Activated CD4-positive, alpha-beta T cell treated with anti-CD3 and anti-CD28 coated beads, Interleukin-2, amount 50 U/mL, for 1 hour (primary cell): ENCODE measurements around the gene PLEKHO2.

Experiments used
- DNase-seq: peaks from one replicate; pipeline ENCODE4 v3.0.0-alpha.2; 2020

The PLEKHO2 gene

GRCh38 chr15:64858021-64858575, 16.4 kb downstream of the PLEKHO2 start:
- DNase-seq: no peak

- no peak for DNase-seq
Measured at GRCh38 chr15:64859226-64859625, 17.5 kb downstream of the PLEKHO2 start.

GRCh38 chr15:64861331-64861730, 19.6 kb downstream of the PLEKHO2 start:
- no peak for DNase-seq

GRCh38 chr15:64861960-64862359, 20.2 kb downstream of the PLEKHO2 start:
- no peak for DNase-seq

GRCh38 chr15:64862408-64862807, 20.7 kb downstream of the PLEKHO2 start:
- DNase-seq: no peak

GRCh38 chr15:64864068-64864467, 22.4 kb downstream of the PLEKHO2 start:
- no peak for DNase-seq

- no peak for DNase-seq
Measured at GRCh38 chr15:64865126-64865997, 23.6 kb downstream of the PLEKHO2 start.

- no peak for DNase-seq
Measured at GRCh38 chr15:64865998-64866520, 24.3 kb downstream of the PLEKHO2 start.

- no peak for DNase-seq
Measured at GRCh38 chr15:64869501-64869900, 27.8 kb downstream of the PLEKHO2 start.

- no peak for DNase-seq
Measured at GRCh38 chr15:64870353-64870752, 28.6 kb downstream of the PLEKHO2 start.

- no peak for DNase-seq
Measured at GRCh38 chr15:64875641-64876223, 34.0 kb downstream of the PLEKHO2 start.

- no peak for DNase-seq
Measured at GRCh38 chr15:64877435-64877834, 35.7 kb downstream of the PLEKHO2 start.

- DNase-seq: no peak
Measured at GRCh38 chr15:64878705-64879104, 37.0 kb downstream of the PLEKHO2 start.

GRCh38 chr15:64883100-64883581, 41.4 kb downstream of the PLEKHO2 start:
- DNase-seq: no peak

- DNase-seq: peak; percentile 69
Measured at GRCh38 chr15:64883997-64884511, 42.3 kb downstream of the PLEKHO2 start.

- DNase-seq: no peak
Measured at GRCh38 chr15:64884679-64885078, 43.0 kb downstream of the PLEKHO2 start.

GRCh38 chr15:64888336-64888735, 46.6 kb downstream of the PLEKHO2 start:
- DNase-seq: no peak

- DNase-seq: no peak
Measured at GRCh38 chr15:64891561-64891960, 49.8 kb downstream of the PLEKHO2 start.

- peak; percentile 13 for DNase-seq
Measured at GRCh38 chr15:64892847-64893403, 51.2 kb downstream of the PLEKHO2 start.

- peak; percentile 92 for DNase-seq
Measured at GRCh38 chr15:64893481-64894394, 52.0 kb downstream of the PLEKHO2 start.

- DNase-seq: peak; percentile 83
Measured at GRCh38 chr15:64894395-64895056, 52.8 kb downstream of the PLEKHO2 start.
